Activated naive CD8-positive, alpha-beta T cell treated with anti-CD3 and anti-CD28 coated beads, Interleukin-2, amount 50 U/mL, for 16 hours (primary cell): ENCODE data around the gene ID4.

Experiments
- DNase-seq: peaks from one replicate; pipeline ENCODE4 v3.0.0-alpha.2; 2020; ENCODE audit warnings: low read depth, low spot score

Gene ID4

GRCh38 chr6:19836799-19837510 is at the start of gene ID4:
Gene ID4 (plus strand): TSS chr6:19837370. CDS start chr6:19837755, 385 bp downstream.
- DNase-seq = no peak

GRCh38 chr6:19788686-19789085 is 48.5 kb upstream of the ID4 start:
- no peak for DNase-seq

GRCh38 chr6:19789100-19789803 is 47.9 kb upstream of the ID4 start:
- no peak for DNase-seq

GRCh38 chr6:19791267-19791666 is 45.9 kb upstream of the ID4 start:
- DNase-seq = no peak

- no peak for DNase-seq
Measured at GRCh38 chr6:19795211-19795610, 42.0 kb upstream of the ID4 start.

- DNase-seq = no peak
Measured at GRCh38 chr6:19796452-19796851, 40.7 kb upstream of the ID4 start.

- DNase-seq = no peak
Measured at GRCh38 chr6:19798362-19798761, 38.8 kb upstream of the ID4 start.

GRCh38 chr6:19802656-19803055 is 34.5 kb upstream of the ID4 start:
- DNase-seq = no peak

- DNase-seq = no peak
Measured at GRCh38 chr6:19803331-19804204, 33.6 kb upstream of the ID4 start.

- no peak for DNase-seq
Measured at GRCh38 chr6:19804205-19805128, 32.7 kb upstream of the ID4 start.

GRCh38 chr6:19805129-19805481 is 32.1 kb upstream of the ID4 start:
- no peak for DNase-seq

GRCh38 chr6:19806971-19807396 is 30.2 kb upstream of the ID4 start:
- DNase-seq = no peak

- DNase-seq = no peak
Measured at GRCh38 chr6:19811397-19812079, 25.6 kb upstream of the ID4 start.

GRCh38 chr6:19812512-19813119 is 24.6 kb upstream of the ID4 start:
- no peak for DNase-seq

GRCh38 chr6:19818805-19819204 is 18.4 kb upstream of the ID4 start:
- DNase-seq = no peak

- no peak for DNase-seq
Measured at GRCh38 chr6:19824058-19824807, 12.9 kb upstream of the ID4 start.

GRCh38 chr6:19827247-19827646 is 9.9 kb upstream of the ID4 start:
- no peak for DNase-seq

GRCh38 chr6:19827903-19828302 is 9.3 kb upstream of the ID4 start:
- DNase-seq = no peak

GRCh38 chr6:19830171-19830570 is 7.0 kb upstream of the ID4 start:
- DNase-seq = no peak

GRCh38 chr6:19831358-19831757 is 5.8 kb upstream of the ID4 start:
- DNase-seq = no peak
